HG02840 (cell line): Measurements from ENCODE around the gene ANKH.

Source experiments
- ATAC-seq: cut with Tn5 transposase; IDR thresholded peaks from one replicate; pipeline ENCODE4 v1.9.1; 2021; ENCODE audit warnings: mild to moderate bottlenecking, moderate library complexity, moderate number of reproducible peaks; ENCODE audit not compliant: unreplicated experiment, low FRiP score

The ANKH gene

GRCh38 chr5:14699807-14700400, 171.7 kb downstream of the ANKH start:
- no peak for ATAC-seq

GRCh38 chr5:14699159-14699558, 172.4 kb downstream of the ANKH start:
- no peak for ATAC-seq

- no peak for ATAC-seq
Observed at GRCh38 chr5:14698495-14698894, 173.1 kb downstream of the ANKH start.

GRCh38 chr5:14696851-14697250, 174.7 kb downstream of the ANKH start:
- ATAC-seq: no peak

- no peak for ATAC-seq
Observed at GRCh38 chr5:14696057-14696456, 175.5 kb downstream of the ANKH start.

GRCh38 chr5:14695152-14695551, 176.4 kb downstream of the ANKH start:
- ATAC-seq: no peak

GRCh38 chr5:14693070-14693469, 178.5 kb downstream of the ANKH start:
- no peak for ATAC-seq

GRCh38 chr5:14687023-14687665, 184.4 kb downstream of the ANKH start:
- no peak for ATAC-seq

GRCh38 chr5:14686517-14686916, 185.1 kb downstream of the ANKH start:
- ATAC-seq: no peak

- peak; percentile 90 for ATAC-seq
Observed at GRCh38 chr5:14685757-14686156, 185.8 kb downstream of the ANKH start.

- ATAC-seq: no peak
Observed at GRCh38 chr5:14684757-14685156, 186.8 kb downstream of the ANKH start.

GRCh38 chr5:14683906-14684455, 187.6 kb downstream of the ANKH start:
- no peak for ATAC-seq

GRCh38 chr5:14681236-14681752, 190.3 kb downstream of the ANKH start:
- ATAC-seq: no peak

- ATAC-seq: no peak
Observed at GRCh38 chr5:14679595-14679994, 192.0 kb downstream of the ANKH start.

GRCh38 chr5:14678773-14679334, 192.7 kb downstream of the ANKH start:
- ATAC-seq: no peak

- ATAC-seq: peak; percentile 41
Observed at GRCh38 chr5:14676320-14676719, 195.3 kb downstream of the ANKH start.

GRCh38 chr5:14675865-14676300, 195.7 kb downstream of the ANKH start:
- ATAC-seq: peak; percentile 46

GRCh38 chr5:14674983-14675854, 196.4 kb downstream of the ANKH start:
- no peak for ATAC-seq

- ATAC-seq: no peak
Observed at GRCh38 chr5:14673443-14673842, 198.1 kb downstream of the ANKH start.
